ENCODE results near the gene AGBL5.

DNA sequence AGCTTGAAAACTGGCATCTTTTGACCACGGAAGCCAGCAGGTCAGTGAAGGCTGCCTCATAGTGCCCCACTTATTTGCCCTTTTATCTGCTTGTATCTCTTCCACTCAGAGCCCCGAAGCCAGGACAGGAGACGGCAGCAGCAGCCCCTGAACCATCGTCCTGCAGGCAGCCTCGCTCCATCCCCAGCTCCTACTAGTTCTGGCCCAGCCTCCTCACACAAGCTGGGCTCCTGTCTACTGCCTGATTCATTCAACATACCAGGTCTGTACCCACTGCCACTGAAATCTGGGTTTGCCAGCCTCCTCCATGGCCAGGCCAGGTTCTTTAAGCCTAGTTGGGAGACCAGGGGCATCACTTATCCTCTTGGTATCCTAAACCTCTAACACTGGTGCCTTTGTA, 15.9 kb downstream of the AGBL5 start:
- TF ChIP-seq EZH2 (optimal IDR thresholded peaks at IDR 0.05; ENCODE audit: low read depth, low read length) (no peak), EZH2phosphoT487 (IDR thresholded peaks at IDR 0.05; ENCODE audit: low read length) (no peak)
- TF ChIP-seq, protein P1, sequence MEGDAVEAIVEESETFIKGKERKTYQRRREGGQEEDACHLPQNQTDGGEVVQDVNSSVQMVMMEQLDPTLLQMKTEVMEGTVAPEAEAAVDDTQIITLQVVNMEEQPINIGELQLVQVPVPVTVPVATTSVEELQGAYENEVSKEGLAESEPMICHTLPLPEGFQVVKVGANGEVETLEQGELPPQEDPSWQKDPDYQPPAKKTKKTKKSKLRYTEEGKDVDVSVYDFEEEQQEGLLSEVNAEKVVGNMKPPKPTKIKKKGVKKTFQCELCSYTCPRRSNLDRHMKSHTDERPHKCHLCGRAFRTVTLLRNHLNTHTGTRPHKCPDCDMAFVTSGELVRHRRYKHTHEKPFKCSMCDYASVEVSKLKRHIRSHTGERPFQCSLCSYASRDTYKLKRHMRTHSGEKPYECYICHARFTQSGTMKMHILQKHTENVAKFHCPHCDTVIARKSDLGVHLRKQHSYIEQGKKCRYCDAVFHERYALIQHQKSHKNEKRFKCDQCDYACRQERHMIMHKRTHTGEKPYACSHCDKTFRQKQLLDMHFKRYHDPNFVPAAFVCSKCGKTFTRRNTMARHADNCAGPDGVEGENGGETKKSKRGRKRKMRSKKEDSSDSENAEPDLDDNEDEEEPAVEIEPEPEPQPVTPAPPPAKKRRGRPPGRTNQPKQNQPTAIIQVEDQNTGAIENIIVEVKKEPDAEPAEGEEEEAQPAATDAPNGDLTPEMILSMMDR (IDR thresholded peaks at IDR 0.05; ENCODE audit: low read length) = no peak

Measured in MM.1S (cell line).